ENCODE results near the gene AMIGO2.
"Not testable (repeated sequence)": the region's sequence is repeated elsewhere in the genome, so short reads cannot be mapped to it uniquely, and the experiment has no call there.

Gene AMIGO2
- 23.7 to 27.4 reads per million in 2 donors for total RNA-seq

- DNase-seq: peak; percentile 35
Observed at GRCh38 chr12:47079468-47079980, at the start of gene AMIGO2, which contains the start of gene PCED1B. Gene AMIGO2 (minus strand): TSS chr12:47079959. CDS start chr12:47079002, 957 bp downstream. Gene PCED1B (plus strand): TSS chr12:47079621. CDS start chr12:47235064, 155,443 bp downstream.

- DNase-seq: no peak
Observed at GRCh38 chr12:47126246-47126645, 46.5 kb upstream of the AMIGO2 start.

- DNase-seq: no peak
Observed at GRCh38 chr12:47124451-47124850, 44.7 kb upstream of the AMIGO2 start.

GRCh38 chr12:47123730-47124129, 44.0 kb upstream of the AMIGO2 start:
- DNase-seq: no peak

- DNase-seq: no peak
Observed at GRCh38 chr12:47122602-47123001, 42.8 kb upstream of the AMIGO2 start.

GRCh38 chr12:47121146-47121545, 41.4 kb upstream of the AMIGO2 start:
- DNase-seq: no peak

GRCh38 chr12:47120736-47121135, 41.0 kb upstream of the AMIGO2 start:
- no peak for DNase-seq

GRCh38 chr12:47117305-47117704, 37.5 kb upstream of the AMIGO2 start:
- DNase-seq: not testable (repeated sequence)

- DNase-seq: no peak
Observed at GRCh38 chr12:47114481-47114892, 34.7 kb upstream of the AMIGO2 start.

GRCh38 chr12:47112679-47113078, 32.9 kb upstream of the AMIGO2 start:
- no peak for DNase-seq

GRCh38 chr12:47111854-47112253, 32.1 kb upstream of the AMIGO2 start:
- DNase-seq: no peak

- no peak for DNase-seq
Observed at GRCh38 chr12:47111392-47111778, 31.6 kb upstream of the AMIGO2 start.

GRCh38 chr12:47110718-47111391, 31.1 kb upstream of the AMIGO2 start:
- DNase-seq: no peak

- DNase-seq: no peak
Observed at GRCh38 chr12:47110011-47110541, 30.3 kb upstream of the AMIGO2 start.

- no peak for DNase-seq
Observed at GRCh38 chr12:47107926-47108325, 28.2 kb upstream of the AMIGO2 start.

GRCh38 chr12:47107446-47107845, 27.7 kb upstream of the AMIGO2 start:
- DNase-seq: no peak

- DNase-seq: no peak
Observed at GRCh38 chr12:47105914-47106674, 26.3 kb upstream of the AMIGO2 start.

GRCh38 chr12:47102845-47103651, 23.3 kb upstream of the AMIGO2 start:
- DNase-seq: no peak

- no peak for DNase-seq
Observed at GRCh38 chr12:47102406-47102805, 22.6 kb upstream of the AMIGO2 start.

GRCh38 chr12:47100160-47100559, 20.4 kb upstream of the AMIGO2 start:
- DNase-seq: no peak

- DNase-seq: no peak
Observed at GRCh38 chr12:47099610-47100009, 19.9 kb upstream of the AMIGO2 start.

GRCh38 chr12:47098099-47098498, 18.3 kb upstream of the AMIGO2 start:
- no peak for DNase-seq

Data from T-helper 9 cell (primary cell).